ENCODE results near the gene MINDY3. TPM values are rescaled to one million over a fixed set of nuclear protein-coding genes. Genes with fewer than 3 reads are reported as not detected.

The MINDY3 gene
- total RNA-seq, 1 donor from 2014 or later, result 26.3 TPM

- TF ChIP-seq, protein P1, sequence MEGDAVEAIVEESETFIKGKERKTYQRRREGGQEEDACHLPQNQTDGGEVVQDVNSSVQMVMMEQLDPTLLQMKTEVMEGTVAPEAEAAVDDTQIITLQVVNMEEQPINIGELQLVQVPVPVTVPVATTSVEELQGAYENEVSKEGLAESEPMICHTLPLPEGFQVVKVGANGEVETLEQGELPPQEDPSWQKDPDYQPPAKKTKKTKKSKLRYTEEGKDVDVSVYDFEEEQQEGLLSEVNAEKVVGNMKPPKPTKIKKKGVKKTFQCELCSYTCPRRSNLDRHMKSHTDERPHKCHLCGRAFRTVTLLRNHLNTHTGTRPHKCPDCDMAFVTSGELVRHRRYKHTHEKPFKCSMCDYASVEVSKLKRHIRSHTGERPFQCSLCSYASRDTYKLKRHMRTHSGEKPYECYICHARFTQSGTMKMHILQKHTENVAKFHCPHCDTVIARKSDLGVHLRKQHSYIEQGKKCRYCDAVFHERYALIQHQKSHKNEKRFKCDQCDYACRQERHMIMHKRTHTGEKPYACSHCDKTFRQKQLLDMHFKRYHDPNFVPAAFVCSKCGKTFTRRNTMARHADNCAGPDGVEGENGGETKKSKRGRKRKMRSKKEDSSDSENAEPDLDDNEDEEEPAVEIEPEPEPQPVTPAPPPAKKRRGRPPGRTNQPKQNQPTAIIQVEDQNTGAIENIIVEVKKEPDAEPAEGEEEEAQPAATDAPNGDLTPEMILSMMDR (conservative IDR thresholded peaks at IDR 0.05), result no peak
- Mint-ChIP-seq H3K36me3 (peaks cover 40% of the 10 kb centered on the region), H3K4me1 (ENCODE audit: unreplicated experiment) (peaks cover 14% of the 10 kb centered on the region), H3K27me3 (no peaks in the 10 kb centered on the region), H3K27ac (no peak overlapping the region), H3K9me3 (peaks cover 19% of the 10 kb centered on the region), H3K4me3 (no peak overlapping the region)
- DNase-seq (ENCODE audit: extremely low spot score, unreplicated experiment), result no peak
These were observed 63.5 kb downstream of the MINDY3 start for GRCh38 chr10:15796762-15797161.

DNA sequence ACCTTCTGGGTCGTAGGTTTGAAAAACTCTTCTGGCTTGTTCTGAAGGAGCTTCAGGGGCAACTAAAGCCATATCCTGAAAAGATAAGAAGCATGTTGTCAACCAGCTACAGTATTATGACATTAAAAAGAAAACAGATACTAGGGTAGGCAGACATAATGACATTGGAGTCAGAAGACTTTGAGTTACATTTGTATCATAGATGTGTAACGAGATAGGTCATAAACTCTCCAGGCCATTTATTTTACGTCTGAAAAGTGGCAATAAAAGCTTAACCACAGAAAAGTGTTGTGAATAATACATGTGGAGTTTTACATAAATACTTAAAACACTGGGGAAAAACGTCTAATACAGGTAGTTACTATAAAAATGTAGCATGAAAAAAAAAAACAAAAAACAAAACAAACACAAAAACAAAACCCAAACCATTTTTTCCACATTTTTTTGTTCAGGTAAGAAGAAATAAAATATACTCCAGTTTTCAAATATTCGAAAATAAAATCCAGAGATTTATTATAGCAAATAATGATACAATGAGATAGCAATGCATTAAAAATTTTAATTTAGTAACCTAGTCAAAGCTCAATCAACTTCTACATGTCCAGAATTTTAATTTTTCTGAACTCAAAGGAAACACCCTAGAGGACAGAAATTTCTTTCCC is 64.1 kb downstream of the MINDY3 start:
- Mint-ChIP-seq H3K9me3 (peaks cover 15% of the 10 kb centered on the region), H3K4me3 (no peak overlapping the region), H3K36me3 (peaks cover 35% of the 10 kb centered on the region), H3K27me3 (no peaks in the 10 kb centered on the region), H3K4me1 (ENCODE audit: unreplicated experiment) (peaks cover 19% of the 10 kb centered on the region), H3K27ac (no peak overlapping the region)
- TF ChIP-seq, protein P1 (conservative IDR thresholded peaks at IDR 0.05), result no peak
- DNase-seq (ENCODE audit: extremely low spot score, unreplicated experiment), result no peak

GRCh38 chr10:15795036-15795792 is 65.1 kb downstream of the MINDY3 start:
- H3K4me1 Mint-ChIP-seq (ENCODE audit: unreplicated experiment), result peaks cover 21% of the 10 kb centered on the region
- TF ChIP-seq, protein P1 (conservative IDR thresholded peaks at IDR 0.05), result no peak
- DNase-seq (ENCODE audit: extremely low spot score, unreplicated experiment), result no peak
- no peak overlapping the region for H3K4me3 Mint-ChIP-seq
- peaks cover 27% of the 10 kb centered on the region for H3K36me3 Mint-ChIP-seq
- H3K27me3 Mint-ChIP-seq, result no peaks in the 10 kb centered on the region
- H3K9me3 Mint-ChIP-seq, result peaks cover 5% of the 10 kb centered on the region
- no peak overlapping the region for H3K27ac Mint-ChIP-seq

DNA sequence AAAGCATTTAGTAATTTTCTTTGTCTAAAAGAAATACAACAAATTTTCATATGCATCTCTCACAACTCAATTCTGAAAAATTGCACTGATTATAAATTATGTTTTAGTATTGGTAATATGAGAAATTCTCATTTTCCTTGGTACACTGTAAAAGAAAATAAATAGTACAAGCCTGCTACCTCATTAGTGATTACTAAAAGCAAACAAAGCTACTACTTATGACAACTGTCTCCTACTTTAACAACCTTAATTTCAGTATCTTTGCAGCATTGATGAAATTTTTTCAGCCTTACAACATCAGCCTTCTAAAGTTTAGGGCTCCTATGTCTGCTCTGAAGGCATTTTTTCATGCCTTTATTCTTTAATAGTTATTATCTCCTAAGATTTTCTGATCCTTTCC is 65.7 kb downstream of the MINDY3 start:
- TF ChIP-seq, protein P1 (conservative IDR thresholded peaks at IDR 0.05), result no peak
- Mint-ChIP-seq H3K9me3 (peaks cover 3% of the 10 kb centered on the region), H3K4me1 (ENCODE audit: unreplicated experiment) (peaks cover 21% of the 10 kb centered on the region), H3K27ac (no peak overlapping the region), H3K36me3 (peaks cover 24% of the 10 kb centered on the region), H3K27me3 (no peaks in the 10 kb centered on the region), H3K4me3 (no peak overlapping the region)
- DNase-seq (ENCODE audit: extremely low spot score, unreplicated experiment), result no peak

GRCh38 chr10:15793664-15794063 is 66.6 kb downstream of the MINDY3 start:
- TF ChIP-seq, protein P1 (conservative IDR thresholded peaks at IDR 0.05), result no peak
- H3K27me3 Mint-ChIP-seq, result no peaks in the 10 kb centered on the region
- H3K4me3 Mint-ChIP-seq, result no peak overlapping the region
- H3K4me1 Mint-ChIP-seq (ENCODE audit: unreplicated experiment), result peaks cover 21% of the 10 kb centered on the region
- DNase-seq (ENCODE audit: extremely low spot score, unreplicated experiment), result no peak
- no peak overlapping the region for H3K27ac Mint-ChIP-seq
- H3K36me3 Mint-ChIP-seq, result peaks cover 26% of the 10 kb centered on the region
- H3K9me3 Mint-ChIP-seq, result no peaks in the 10 kb centered on the region
